Glutamatergic neuron (in vitro differentiated cells): Measurements from ENCODE around the gene ARFIP1. TPM values are rescaled to one million over a fixed set of nuclear protein-coding genes. Genes with fewer than 3 reads are reported as not detected.

Experiments
- DNase-seq: peaks from one replicate; pipeline ENCODE4 v3.0.0; 2022
- H3K27ac Mint-ChIP-seq: one replicate; pipeline ENCODE4 v1.8.0; 2020; ENCODE audit warnings: mild to moderate bottlenecking, mixed read lengths, inconsistent platforms; ENCODE audit not compliant: unreplicated experiment
- H3K27me3 Mint-ChIP-seq: one replicate; pipeline ENCODE4 v1.8.0; 2020; ENCODE audit warnings: mild to moderate bottlenecking, moderate library complexity, mixed read lengths, inconsistent platforms; ENCODE audit not compliant: unreplicated experiment
- H3K36me3 Mint-ChIP-seq: one replicate; pipeline ENCODE4 v1.8.0; 2020; ENCODE audit warnings: mild to moderate bottlenecking, mixed read lengths, inconsistent platforms; ENCODE audit not compliant: unreplicated experiment
- H3K4me1 Mint-ChIP-seq: one replicate; pipeline ENCODE4 v1.8.0; 2020; ENCODE audit warnings: mild to moderate bottlenecking, low read depth, mixed read lengths, inconsistent platforms; ENCODE audit not compliant: unreplicated experiment
- H3K4me3 Mint-ChIP-seq: one replicate; pipeline ENCODE4 v1.8.0; 2020; ENCODE audit warnings: mild to moderate bottlenecking, mixed read lengths, inconsistent platforms; ENCODE audit not compliant: unreplicated experiment
- H3K9me3 Mint-ChIP-seq: one replicate; pipeline ENCODE4 v1.8.0; 2020; ENCODE audit warnings: mild to moderate bottlenecking, moderate library complexity, mixed read lengths, inconsistent platforms; ENCODE audit not compliant: unreplicated experiment
- total RNA-seq: library from RNA; stranded (reverse); fragmentation: NEBNext Ultra II Directional; extraction: Animal tissue kit (Norgen Biotek cat#: 25700); gene quantifications from one replicate; pipeline ENCODE4 v1.2.1, GENCODE V29; 2021; ENCODE audit not compliant: unreplicated experiment
- TF ChIP-seq, protein P1 (sequence below): fragments of 200-600 bp; sonication (generic); IDR thresholded peaks from one replicate; pipeline ENCODE4 v1.5.0; 2021; ENCODE audit not compliant: partially characterized antibody, unreplicated experiment

ARFIP1 gene
- total RNA-seq, 1 donor from 2014 or later = 22.2 TPM

GRCh38 chr4:152885185-152885584 is 105.4 kb downstream of the ARFIP1 start:
- peaks cover under 1% of the 10 kb centered on the region for H3K36me3 Mint-ChIP-seq
- no peaks in the 10 kb centered on the region for H3K9me3 Mint-ChIP-seq
- DNase-seq = no peak
- H3K27me3 Mint-ChIP-seq = no peaks in the 10 kb centered on the region
- TF ChIP-seq, protein P1, sequence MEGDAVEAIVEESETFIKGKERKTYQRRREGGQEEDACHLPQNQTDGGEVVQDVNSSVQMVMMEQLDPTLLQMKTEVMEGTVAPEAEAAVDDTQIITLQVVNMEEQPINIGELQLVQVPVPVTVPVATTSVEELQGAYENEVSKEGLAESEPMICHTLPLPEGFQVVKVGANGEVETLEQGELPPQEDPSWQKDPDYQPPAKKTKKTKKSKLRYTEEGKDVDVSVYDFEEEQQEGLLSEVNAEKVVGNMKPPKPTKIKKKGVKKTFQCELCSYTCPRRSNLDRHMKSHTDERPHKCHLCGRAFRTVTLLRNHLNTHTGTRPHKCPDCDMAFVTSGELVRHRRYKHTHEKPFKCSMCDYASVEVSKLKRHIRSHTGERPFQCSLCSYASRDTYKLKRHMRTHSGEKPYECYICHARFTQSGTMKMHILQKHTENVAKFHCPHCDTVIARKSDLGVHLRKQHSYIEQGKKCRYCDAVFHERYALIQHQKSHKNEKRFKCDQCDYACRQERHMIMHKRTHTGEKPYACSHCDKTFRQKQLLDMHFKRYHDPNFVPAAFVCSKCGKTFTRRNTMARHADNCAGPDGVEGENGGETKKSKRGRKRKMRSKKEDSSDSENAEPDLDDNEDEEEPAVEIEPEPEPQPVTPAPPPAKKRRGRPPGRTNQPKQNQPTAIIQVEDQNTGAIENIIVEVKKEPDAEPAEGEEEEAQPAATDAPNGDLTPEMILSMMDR = no peak
- no peak overlapping the region for H3K4me3 Mint-ChIP-seq
- H3K4me1 Mint-ChIP-seq = no peaks in the 10 kb centered on the region
- H3K27ac Mint-ChIP-seq = no peak overlapping the region

- TF ChIP-seq, protein P1 = no peak
- no peak overlapping the region for H3K27ac Mint-ChIP-seq
- H3K4me1 Mint-ChIP-seq = no peaks in the 10 kb centered on the region
- no peaks in the 10 kb centered on the region for H3K27me3 Mint-ChIP-seq
- H3K9me3 Mint-ChIP-seq = no peaks in the 10 kb centered on the region
- H3K36me3 Mint-ChIP-seq = peaks cover 5% of the 10 kb centered on the region
- no peak overlapping the region for H3K4me3 Mint-ChIP-seq
- no peak for DNase-seq
Measured at GRCh38 chr4:152886201-152886600, 106.4 kb downstream of the ARFIP1 start.

GRCh38 chr4:152887981-152888380 is 108.2 kb downstream of the ARFIP1 start:
- H3K27ac Mint-ChIP-seq = no peak overlapping the region
- TF ChIP-seq, protein P1 = no peak
- no peaks in the 10 kb centered on the region for H3K27me3 Mint-ChIP-seq
- no peak overlapping the region for H3K4me3 Mint-ChIP-seq
- no peak for DNase-seq
- H3K9me3 Mint-ChIP-seq = peaks cover 2% of the 10 kb centered on the region
- peaks cover 5% of the 10 kb centered on the region for H3K36me3 Mint-ChIP-seq
- H3K4me1 Mint-ChIP-seq = no peaks in the 10 kb centered on the region

GRCh38 chr4:152892974-152893373 is 113.2 kb downstream of the ARFIP1 start:
- H3K9me3 Mint-ChIP-seq = peaks cover 2% of the 10 kb centered on the region
- H3K27me3 Mint-ChIP-seq = no peaks in the 10 kb centered on the region
- H3K4me1 Mint-ChIP-seq = peaks cover 3% of the 10 kb centered on the region
- TF ChIP-seq, protein P1 = no peak
- H3K27ac Mint-ChIP-seq = no peak overlapping the region
- no peak overlapping the region for H3K4me3 Mint-ChIP-seq
- peaks cover 5% of the 10 kb centered on the region for H3K36me3 Mint-ChIP-seq
- no peak for DNase-seq

GRCh38 chr4:152894673-152895072 is 114.9 kb downstream of the ARFIP1 start:
- no peak for DNase-seq
- H3K4me1 Mint-ChIP-seq = peaks cover 3% of the 10 kb centered on the region
- TF ChIP-seq, protein P1 = no peak
- H3K9me3 Mint-ChIP-seq = peaks cover 2% of the 10 kb centered on the region
- peaks cover 5% of the 10 kb centered on the region for H3K36me3 Mint-ChIP-seq
- H3K27me3 Mint-ChIP-seq = no peaks in the 10 kb centered on the region
- H3K4me3 Mint-ChIP-seq = no peak overlapping the region
- H3K27ac Mint-ChIP-seq = no peak overlapping the region
